Progenitor cell of endocrine pancreas (in vitro differentiated cells): ENCODE results near the gene STK4. TPM values are rescaled to one million over a fixed set of nuclear protein-coding genes. Genes with fewer than 3 reads are reported as not detected.

Source experiments
- DNase-seq: peaks from one replicate; pipeline ENCODE4 v3.0.0; 2021; ENCODE audit warnings: low spot score; ENCODE audit not compliant: unreplicated experiment
- H3K27ac Mint-ChIP-seq: 2 replicates; pipeline ENCODE4 v1.8.0; 2021; ENCODE audit warnings: mild to moderate bottlenecking, moderate library complexity, mixed read lengths
- H3K27me3 Mint-ChIP-seq: 2 replicates; pipeline ENCODE4 v1.8.0; 2021; ENCODE audit warnings: mixed read lengths
- H3K36me3 Mint-ChIP-seq: 2 replicates; pipeline ENCODE4 v1.8.0; 2022; ENCODE audit warnings: mixed read lengths; ENCODE audit not compliant: insufficient read depth
- H3K4me1 Mint-ChIP-seq: 2 replicates; pipeline ENCODE4 v1.8.0; 2021; ENCODE audit warnings: low read depth, mixed read lengths
- H3K4me3 Mint-ChIP-seq: 2 replicates; pipeline ENCODE4 v1.8.0; 2021; ENCODE audit warnings: low read depth, mild to moderate bottlenecking, moderate library complexity, mixed read lengths
- H3K9me3 Mint-ChIP-seq: 2 replicates; pipeline ENCODE4 v1.8.0; 2021; ENCODE audit warnings: low read depth, mixed read lengths
- total RNA-seq: library from RNA; stranded (reverse); gene quantifications from 2 replicates; pipeline ENCODE4 v1.2.1, GENCODE V29; 2021
- TF ChIP-seq, protein P1 (sequence below): fragments of 200-600 bp; sonication (generic); IDR thresholded peaks from one replicate; pipeline ENCODE4 v1.5.0; 2021; ENCODE audit warnings: antibody characterized with exemption, mild to moderate bottlenecking; ENCODE audit not compliant: unreplicated experiment

The STK4 gene
- total RNA-seq, 1 donor from 2014 or later = 36.3 TPM

- DNase-seq = no peak
- no peak overlapping the region for H3K27ac Mint-ChIP-seq
- no peaks in the 10 kb centered on the region for H3K27me3 Mint-ChIP-seq
- no peaks in the 10 kb centered on the region for H3K4me1 Mint-ChIP-seq
- H3K36me3 Mint-ChIP-seq = no peaks in the 10 kb centered on the region
- no peak overlapping the region for H3K4me3 Mint-ChIP-seq
- no peaks in the 10 kb centered on the region for H3K9me3 Mint-ChIP-seq
- TF ChIP-seq, protein P1, sequence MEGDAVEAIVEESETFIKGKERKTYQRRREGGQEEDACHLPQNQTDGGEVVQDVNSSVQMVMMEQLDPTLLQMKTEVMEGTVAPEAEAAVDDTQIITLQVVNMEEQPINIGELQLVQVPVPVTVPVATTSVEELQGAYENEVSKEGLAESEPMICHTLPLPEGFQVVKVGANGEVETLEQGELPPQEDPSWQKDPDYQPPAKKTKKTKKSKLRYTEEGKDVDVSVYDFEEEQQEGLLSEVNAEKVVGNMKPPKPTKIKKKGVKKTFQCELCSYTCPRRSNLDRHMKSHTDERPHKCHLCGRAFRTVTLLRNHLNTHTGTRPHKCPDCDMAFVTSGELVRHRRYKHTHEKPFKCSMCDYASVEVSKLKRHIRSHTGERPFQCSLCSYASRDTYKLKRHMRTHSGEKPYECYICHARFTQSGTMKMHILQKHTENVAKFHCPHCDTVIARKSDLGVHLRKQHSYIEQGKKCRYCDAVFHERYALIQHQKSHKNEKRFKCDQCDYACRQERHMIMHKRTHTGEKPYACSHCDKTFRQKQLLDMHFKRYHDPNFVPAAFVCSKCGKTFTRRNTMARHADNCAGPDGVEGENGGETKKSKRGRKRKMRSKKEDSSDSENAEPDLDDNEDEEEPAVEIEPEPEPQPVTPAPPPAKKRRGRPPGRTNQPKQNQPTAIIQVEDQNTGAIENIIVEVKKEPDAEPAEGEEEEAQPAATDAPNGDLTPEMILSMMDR = no peak
These were observed 81.3 kb downstream of the STK4 start for GRCh38 chr20:45047581-45048119.

GRCh38 chr20:45049438-45049837 is 83.1 kb downstream of the STK4 start:
- Mint-ChIP-seq H3K4me3 (no peak overlapping the region), H3K36me3 (no peaks in the 10 kb centered on the region), H3K4me1 (no peaks in the 10 kb centered on the region), H3K27ac (no peak overlapping the region), H3K9me3 (no peaks in the 10 kb centered on the region), H3K27me3 (no peaks in the 10 kb centered on the region)
- no peak for DNase-seq
- TF ChIP-seq, protein P1 = no peak

- Mint-ChIP-seq H3K27me3 (no peaks in the 10 kb centered on the region), H3K4me1 (no peaks in the 10 kb centered on the region), H3K4me3 (no peak overlapping the region), H3K27ac (no peak overlapping the region), H3K9me3 (no peaks in the 10 kb centered on the region), H3K36me3 (no peaks in the 10 kb centered on the region)
- TF ChIP-seq, protein P1 = no peak
- DNase-seq = no peak
These were observed 83.7 kb downstream of the STK4 start for GRCh38 chr20:45049904-45050471.

DNA sequence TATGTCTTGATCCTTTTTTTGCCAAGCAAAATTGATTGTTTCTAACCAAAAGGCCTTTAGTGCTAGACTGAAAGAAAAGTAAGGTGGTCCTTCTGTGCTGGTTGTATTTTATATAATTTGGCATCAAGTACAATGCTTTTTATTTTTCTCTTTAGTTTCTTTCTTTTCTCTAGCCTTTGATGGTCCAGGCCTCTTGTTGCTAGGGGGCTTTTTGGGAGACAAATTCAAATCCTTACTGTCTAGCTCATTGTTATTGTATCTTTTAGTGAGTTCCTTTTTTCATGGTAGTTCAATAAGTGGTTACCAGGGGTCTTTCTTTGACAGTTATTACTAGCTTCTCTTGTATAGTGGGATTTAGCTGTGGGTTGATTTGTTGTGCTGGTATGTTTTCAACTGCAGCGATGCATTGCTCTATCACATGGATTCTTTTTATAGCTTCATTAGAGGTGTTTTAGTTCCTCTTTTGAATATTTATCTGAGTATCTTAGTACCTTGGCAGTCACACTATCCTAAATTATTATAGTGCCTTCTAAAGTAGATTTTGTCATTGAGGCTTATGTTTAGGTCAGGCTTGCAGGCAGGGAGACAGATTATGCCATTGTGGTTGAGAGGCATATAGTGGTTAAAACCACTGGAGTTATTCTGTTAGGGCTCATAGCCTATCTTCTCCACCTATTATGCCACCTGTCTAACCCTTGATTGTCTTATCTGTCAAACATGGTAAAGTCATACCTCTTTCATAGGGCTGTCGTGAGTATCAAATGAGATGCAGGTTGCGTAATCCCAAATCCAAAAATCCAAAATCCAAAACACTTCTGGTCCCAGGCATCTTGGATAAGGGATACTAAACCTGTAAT is 85.1 kb downstream of the STK4 start:
- H3K9me3 Mint-ChIP-seq = no peaks in the 10 kb centered on the region
- H3K4me3 Mint-ChIP-seq = no peak overlapping the region
- H3K36me3 Mint-ChIP-seq = no peaks in the 10 kb centered on the region
- TF ChIP-seq, protein P1 = no peak
- peaks cover 2% of the 10 kb centered on the region for H3K4me1 Mint-ChIP-seq
- DNase-seq = no peak
- H3K27me3 Mint-ChIP-seq = no peaks in the 10 kb centered on the region
- H3K27ac Mint-ChIP-seq = no peak overlapping the region

- peaks cover 2% of the 10 kb centered on the region for H3K4me1 Mint-ChIP-seq
- TF ChIP-seq, protein P1 = no peak
- H3K9me3 Mint-ChIP-seq = no peaks in the 10 kb centered on the region
- no peaks in the 10 kb centered on the region for H3K36me3 Mint-ChIP-seq
- H3K27ac Mint-ChIP-seq = no peak overlapping the region
- no peaks in the 10 kb centered on the region for H3K27me3 Mint-ChIP-seq
- no peak for DNase-seq
- H3K4me3 Mint-ChIP-seq = no peak overlapping the region
These were observed 86.6 kb downstream of the STK4 start for GRCh38 chr20:45052698-45053429.
